GM18519 (cell line): Measurements from ENCODE around the gene TSC22D1.

Experiments
- ATAC-seq: cut with Tn5 transposase; IDR thresholded peaks from one replicate; pipeline ENCODE4 v1.9.1; 2021; ENCODE audit warnings: mild to moderate bottlenecking, moderate library complexity; ENCODE audit not compliant: unreplicated experiment, low FRiP score

Gene TSC22D1

GRCh38 chr13:44412346-44412935 is 163.7 kb downstream of the TSC22D1 start:
- no peak for ATAC-seq

- ATAC-seq = no peak
These were observed 164.3 kb downstream of the TSC22D1 start for GRCh38 chr13:44411841-44412240.

- ATAC-seq = no peak
These were observed 165.7 kb downstream of the TSC22D1 start for GRCh38 chr13:44410328-44410859.

- no peak for ATAC-seq
These were observed 166.5 kb downstream of the TSC22D1 start for GRCh38 chr13:44409595-44409994.

GRCh38 chr13:44407891-44408290 is 168.2 kb downstream of the TSC22D1 start:
- ATAC-seq = no peak

GRCh38 chr13:44407379-44407778 is 168.8 kb downstream of the TSC22D1 start:
- no peak for ATAC-seq

GRCh38 chr13:44406617-44407016 is 169.5 kb downstream of the TSC22D1 start:
- no peak for ATAC-seq

- ATAC-seq = no peak
These were observed 171.6 kb downstream of the TSC22D1 start for GRCh38 chr13:44404261-44405132.

- ATAC-seq = no peak
These were observed 172.6 kb downstream of the TSC22D1 start for GRCh38 chr13:44403461-44404056.

GRCh38 chr13:44402899-44403445 is 173.2 kb downstream of the TSC22D1 start:
- ATAC-seq = no peak

- no peak for ATAC-seq
These were observed 174.6 kb downstream of the TSC22D1 start for GRCh38 chr13:44401577-44401976.

GRCh38 chr13:44400736-44401135 is 175.4 kb downstream of the TSC22D1 start:
- ATAC-seq = no peak

- no peak for ATAC-seq
These were observed 177.1 kb downstream of the TSC22D1 start for GRCh38 chr13:44399074-44399473.

- ATAC-seq = no peak
These were observed 177.5 kb downstream of the TSC22D1 start for GRCh38 chr13:44398606-44399005.

GRCh38 chr13:44397766-44398223 is 178.3 kb downstream of the TSC22D1 start:
- ATAC-seq = no peak

GRCh38 chr13:44396701-44397580 is 179.2 kb downstream of the TSC22D1 start:
- ATAC-seq = no peak

GRCh38 chr13:44395976-44396694 is 180.0 kb downstream of the TSC22D1 start:
- ATAC-seq = no peak

- ATAC-seq = no peak
These were observed 181.5 kb downstream of the TSC22D1 start for GRCh38 chr13:44394658-44395057.

GRCh38 chr13:44393391-44393790 is 182.7 kb downstream of the TSC22D1 start:
- ATAC-seq = no peak
